Caco-2 (cell line): ENCODE results near the gene MTM1. TPM values are rescaled to one million over a fixed set of nuclear protein-coding genes. Genes with fewer than 3 reads are reported as not detected.

Experiments used
- BruUV-seq: library from RNA; stranded (reverse); fragments of 400-500 nt; replicated peaks from 2 replicates; lab custom pipeline; 2021; lab: Mats Ljungman, UMichigan
- CTCF ChIA-PET: fragments of 300-600 bp; sonication (Branson Sonifier 250); formaldehyde crosslinking; loops from one replicate; lab custom pipeline; 2022; ENCODE audit warnings: antibody characterized with exemption; lab: Charles Lee
- POLR2A ChIA-PET: fragments of 300-600 bp; sonication (Branson Sonifier 250); formaldehyde crosslinking; loops from one replicate; lab custom pipeline; 2022; ENCODE audit warnings: antibody characterized with exemption; lab: Charles Lee
- DNase-seq, 2 experiments: peaks; one replicate each; pipeline versions ENCODE4 v3.0.0 to v3.0.0-alpha.2; 2020 to 2022
- H3K27me3 ChIP-seq: replicated peaks from 2 replicates; pipeline ENCODE4 v1.6.0; 2011; ENCODE audit warnings: low read length; ENCODE audit not compliant: control insufficient read depth, insufficient read depth
- H3K36me3 ChIP-seq: 2 replicates; pipeline ENCODE4 v1.5.1; 2011; ENCODE audit warnings: low read length; ENCODE audit not compliant: control insufficient read depth, insufficient read depth
- H3K4me1 ChIP-seq: fragments of 250-450 bp; sonication (Bioruptor Pico); 2 replicates; pipeline ENCODE4 v1.5.1; 2020; ENCODE audit warnings: mild to moderate bottlenecking
- H3K4me3 ChIP-seq: 2 replicates; pipeline ENCODE4 v1.5.1; 2011; ENCODE audit warnings: low read depth, mild to moderate bottlenecking, control low read depth, low read length
- H3K9me3 ChIP-seq: fragments of 250-450 bp; sonication (Bioruptor Pico); 2 replicates; pipeline ENCODE4 v1.5.1; 2020; ENCODE audit warnings: mild to moderate bottlenecking, moderate library complexity
- H3K27ac Mint-ChIP-seq: one replicate; pipeline ENCODE4 v1.8.0; 2022; ENCODE audit warnings: mixed read lengths; ENCODE audit not compliant: unreplicated experiment
- H3K27me3 Mint-ChIP-seq: one replicate; pipeline ENCODE4 v1.8.0; 2022; ENCODE audit warnings: mixed read lengths; ENCODE audit not compliant: insufficient read depth, unreplicated experiment
- H3K36me3 Mint-ChIP-seq: one replicate; pipeline ENCODE4 v1.8.0; 2022; ENCODE audit warnings: mild to moderate bottlenecking, mixed read lengths; ENCODE audit not compliant: insufficient read depth, unreplicated experiment
- H3K4me1 Mint-ChIP-seq: one replicate; pipeline ENCODE4 v1.8.0; 2022; ENCODE audit warnings: low read depth, mixed read lengths; ENCODE audit not compliant: unreplicated experiment
- H3K4me3 Mint-ChIP-seq: one replicate; pipeline ENCODE4 v1.8.0; 2022; ENCODE audit warnings: mild to moderate bottlenecking, moderate library complexity, mixed read lengths; ENCODE audit not compliant: unreplicated experiment
- H3K9me3 Mint-ChIP-seq: one replicate; pipeline ENCODE4 v1.8.0; 2022; ENCODE audit warnings: mixed read lengths; ENCODE audit not compliant: unreplicated experiment
- CTCF ChIP-seq, 2 experiments: fragments of 200-600 bp in 1 of 2; IDR thresholded peaks; 1 replicate in 1 of 2; 2 replicates in 1 of 2; pipeline versions ENCODE4 v1.5.1 to v1.8.0; 2011 to 2022; ENCODE audit warnings: antibody characterized with exemption in 1 of 2, control low read depth in 1 of 2, inconsistent platforms in 1 of 2, low read depth in 1 of 2, low read length in 1 of 2, mild to moderate bottlenecking in 1 of 2, moderate library complexity in 1 of 2; ENCODE audit not compliant: insufficient read depth in 1 of 2, severe bottlenecking in 1 of 2, unreplicated experiment in 1 of 2
- intact Hi-C: fragments of 100-400 bp; cut with micrococcal nuclease; formaldehyde crosslinking; loops from one replicate; pipeline ENCODE4 v1.10.0; 2022; ENCODE audit not compliant: unreplicated experiment
- total RNA-seq: library from RNA; stranded (reverse); gene quantifications from 2 replicates; pipeline ENCODE4 v1.2.3, GENCODE V29; 2022

The MTM1 gene
- total RNA-seq, 1 experiment from 2014 or later = 9.7 TPM

- Histone ChIP-seq H3K27me3 (no peaks in the 10 kb centered on the region), H3K36me3 (no peaks in the 10 kb centered on the region), H3K4me3 (no peak overlapping the region), H3K4me1 (no peaks in the 10 kb centered on the region), H3K9me3 (no peaks in the 10 kb centered on the region)
- Mint-ChIP-seq H3K9me3 (no peaks in the 10 kb centered on the region), H3K27me3 (no peaks in the 10 kb centered on the region), H3K4me3 (no peak overlapping the region), H3K27ac (no peak overlapping the region), H3K36me3 (peaks cover 16% of the 10 kb centered on the region), H3K4me1 (no peaks in the 10 kb centered on the region)
- intact Hi-C loops = no loop called here
- no TSS peak for BruUV-seq
- ChIA-PET CTCF (no interaction called here), POLR2A (no interaction called here)
- no peak for TF ChIP-seq CTCF (IDR thresholded peaks at IDR 0.05; ENCODE audit: insufficient read depth in 1 of 2, low read depth in 1 of 2, low read length in 1 of 2, severe bottlenecking in 1 of 2, unreplicated experiment in 1 of 2)
- DNase-seq = no peak
Observed at GRCh38 chrX:150663073-150663472, 94.7 kb downstream of the MTM1 start.

GRCh38 chrX:150664290-150664689, 95.9 kb downstream of the MTM1 start:
- ChIA-PET CTCF (no interaction called here), POLR2A (no interaction called here)
- no peaks in the 10 kb centered on the region for H3K4me1 ChIP-seq
- peaks cover 16% of the 10 kb centered on the region for H3K36me3 Mint-ChIP-seq
- intact Hi-C loops = no loop called here
- TF ChIP-seq CTCF (IDR thresholded peaks at IDR 0.05; ENCODE audit: insufficient read depth in 1 of 2, low read depth in 1 of 2, low read length in 1 of 2, severe bottlenecking in 1 of 2, unreplicated experiment in 1 of 2) = no peak
- BruUV-seq = no TSS peak
- no peaks in the 10 kb centered on the region for H3K36me3 ChIP-seq
- no peak overlapping the region for H3K4me3 Mint-ChIP-seq
- H3K27me3 ChIP-seq = no peaks in the 10 kb centered on the region
- no peaks in the 10 kb centered on the region for H3K27me3 Mint-ChIP-seq
- H3K9me3 Mint-ChIP-seq = no peaks in the 10 kb centered on the region
- no peaks in the 10 kb centered on the region for H3K4me1 Mint-ChIP-seq
- H3K27ac Mint-ChIP-seq = no peak overlapping the region
- no peak overlapping the region for H3K4me3 ChIP-seq
- no peaks in the 10 kb centered on the region for H3K9me3 ChIP-seq
- no peak for DNase-seq

- Mint-ChIP-seq H3K4me3 (no peak overlapping the region), H3K27ac (no peak overlapping the region), H3K9me3 (no peaks in the 10 kb centered on the region), H3K27me3 (peaks cover 3% of the 10 kb centered on the region), H3K36me3 (no peaks in the 10 kb centered on the region), H3K4me1 (no peaks in the 10 kb centered on the region)
- no TSS peak for BruUV-seq
- intact Hi-C loops = no loop called here
- no peaks in the 10 kb centered on the region for H3K27me3 ChIP-seq
- no peak for TF ChIP-seq CTCF (IDR thresholded peaks at IDR 0.05; ENCODE audit: insufficient read depth in 1 of 2, low read depth in 1 of 2, low read length in 1 of 2, severe bottlenecking in 1 of 2, unreplicated experiment in 1 of 2)
- no peak overlapping the region for H3K4me3 ChIP-seq
- no peaks in the 10 kb centered on the region for H3K36me3 ChIP-seq
- DNase-seq = no peak
- ChIA-PET CTCF (no interaction called here), POLR2A (no interaction called here)
- no peaks in the 10 kb centered on the region for H3K4me1 ChIP-seq
- H3K9me3 ChIP-seq = no peaks in the 10 kb centered on the region
Observed at GRCh38 chrX:150676221-150676620, 107.8 kb downstream of the MTM1 start.
